ENCODE measurements around the gene ATF2.

DNA sequence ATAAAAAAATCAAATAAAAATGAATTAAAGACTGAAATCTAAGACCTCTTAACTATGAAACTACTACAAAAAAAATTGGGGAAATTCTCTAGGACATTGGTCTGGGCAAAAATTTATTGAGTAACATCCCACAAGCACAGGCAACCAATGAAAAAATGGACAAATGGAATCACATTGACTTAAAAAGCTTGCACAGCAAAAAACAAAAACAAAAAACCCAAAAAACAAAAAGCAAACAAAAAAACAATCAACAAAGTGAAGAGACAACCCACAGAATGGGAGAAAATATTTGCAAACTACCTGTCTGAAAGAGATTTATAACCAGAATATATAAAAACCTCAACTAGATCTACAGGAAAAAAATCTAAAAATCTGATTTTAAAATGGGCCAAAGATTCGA lies 99.5 kb downstream of the ATF2 start:
- TF ChIP-seq, protein P1, sequence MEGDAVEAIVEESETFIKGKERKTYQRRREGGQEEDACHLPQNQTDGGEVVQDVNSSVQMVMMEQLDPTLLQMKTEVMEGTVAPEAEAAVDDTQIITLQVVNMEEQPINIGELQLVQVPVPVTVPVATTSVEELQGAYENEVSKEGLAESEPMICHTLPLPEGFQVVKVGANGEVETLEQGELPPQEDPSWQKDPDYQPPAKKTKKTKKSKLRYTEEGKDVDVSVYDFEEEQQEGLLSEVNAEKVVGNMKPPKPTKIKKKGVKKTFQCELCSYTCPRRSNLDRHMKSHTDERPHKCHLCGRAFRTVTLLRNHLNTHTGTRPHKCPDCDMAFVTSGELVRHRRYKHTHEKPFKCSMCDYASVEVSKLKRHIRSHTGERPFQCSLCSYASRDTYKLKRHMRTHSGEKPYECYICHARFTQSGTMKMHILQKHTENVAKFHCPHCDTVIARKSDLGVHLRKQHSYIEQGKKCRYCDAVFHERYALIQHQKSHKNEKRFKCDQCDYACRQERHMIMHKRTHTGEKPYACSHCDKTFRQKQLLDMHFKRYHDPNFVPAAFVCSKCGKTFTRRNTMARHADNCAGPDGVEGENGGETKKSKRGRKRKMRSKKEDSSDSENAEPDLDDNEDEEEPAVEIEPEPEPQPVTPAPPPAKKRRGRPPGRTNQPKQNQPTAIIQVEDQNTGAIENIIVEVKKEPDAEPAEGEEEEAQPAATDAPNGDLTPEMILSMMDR (conservative IDR thresholded peaks at IDR 0.05; ENCODE audit: low read depth, low read length): no peak
- TF ChIP-seq, protein P2, sequence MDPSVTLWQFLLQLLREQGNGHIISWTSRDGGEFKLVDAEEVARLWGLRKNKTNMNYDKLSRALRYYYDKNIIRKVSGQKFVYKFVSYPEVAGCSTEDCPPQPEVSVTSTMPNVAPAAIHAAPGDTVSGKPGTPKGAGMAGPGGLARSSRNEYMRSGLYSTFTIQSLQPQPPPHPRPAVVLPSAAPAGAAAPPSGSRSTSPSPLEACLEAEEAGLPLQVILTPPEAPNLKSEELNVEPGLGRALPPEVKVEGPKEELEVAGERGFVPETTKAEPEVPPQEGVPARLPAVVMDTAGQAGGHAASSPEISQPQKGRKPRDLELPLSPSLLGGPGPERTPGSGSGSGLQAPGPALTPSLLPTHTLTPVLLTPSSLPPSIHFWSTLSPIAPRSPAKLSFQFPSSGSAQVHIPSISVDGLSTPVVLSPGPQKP (IDR thresholded peaks at IDR 0.05; ENCODE audit: borderline replicate concordance, low read depth, low read length): no peak
- TF ChIP-seq CHD1 (IDR thresholded peaks at IDR 0.05; ENCODE audit: low read depth, low read length): no peak
- TF ChIP-seq RAD21 (IDR thresholded peaks at IDR 0.05; ENCODE audit: low read length): no peak
- TF ChIP-seq POLR2A (IDR thresholded peaks at IDR 0.05; ENCODE audit: low read depth, low read length): no peak

Measured in IMR-90 (cell line).